NCI-H1417 (cell line): Measurements from ENCODE around the gene TTPAL.

ENCODE experiments used
- DNase-seq, 3 experiments: peaks; one replicate each; lab custom pipeline; 2025; lab: John Stamatoyannopoulos, UW

TTPAL gene

DNA sequence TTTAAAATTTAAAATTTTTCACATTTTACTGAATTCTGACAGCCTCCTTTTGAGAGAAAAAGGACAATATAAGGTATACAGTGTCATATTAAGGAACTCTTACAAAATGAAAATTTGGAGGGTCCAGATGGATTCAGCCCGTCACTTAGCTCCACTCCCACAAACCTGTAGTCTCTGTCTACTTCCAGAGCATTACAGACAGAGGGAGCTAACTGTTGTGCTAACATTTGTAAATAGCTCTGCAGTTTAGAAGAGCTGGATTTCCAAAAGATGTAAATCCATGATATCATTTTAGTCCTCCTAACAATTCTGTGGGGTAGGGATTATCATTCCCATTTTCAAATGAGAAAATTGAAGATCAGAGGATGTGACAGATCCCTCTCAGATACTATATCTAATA is 62.3 kb downstream of the TTPAL start:
- DNase-seq: no peak

DNA sequence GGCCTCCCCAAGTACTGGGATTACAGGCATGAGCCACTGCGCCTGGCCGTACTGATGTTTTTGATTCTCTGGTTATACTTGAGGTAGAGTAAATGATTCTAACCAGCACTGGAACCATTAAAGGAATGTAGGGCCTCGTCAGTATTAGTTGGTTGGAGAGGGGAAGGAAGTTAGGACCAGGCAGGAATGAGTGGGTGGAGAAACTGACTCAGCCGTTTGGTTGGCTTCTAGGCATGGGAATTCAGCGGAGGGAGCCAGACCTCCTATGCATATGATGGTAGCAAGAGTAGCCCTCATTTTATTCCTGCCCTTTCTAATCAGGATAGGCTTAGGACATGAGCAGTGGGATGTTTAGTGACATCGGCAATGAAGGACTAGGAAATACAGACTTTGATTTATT is 65.2 kb downstream of the TTPAL start:
- DNase-seq: no peak

DNA sequence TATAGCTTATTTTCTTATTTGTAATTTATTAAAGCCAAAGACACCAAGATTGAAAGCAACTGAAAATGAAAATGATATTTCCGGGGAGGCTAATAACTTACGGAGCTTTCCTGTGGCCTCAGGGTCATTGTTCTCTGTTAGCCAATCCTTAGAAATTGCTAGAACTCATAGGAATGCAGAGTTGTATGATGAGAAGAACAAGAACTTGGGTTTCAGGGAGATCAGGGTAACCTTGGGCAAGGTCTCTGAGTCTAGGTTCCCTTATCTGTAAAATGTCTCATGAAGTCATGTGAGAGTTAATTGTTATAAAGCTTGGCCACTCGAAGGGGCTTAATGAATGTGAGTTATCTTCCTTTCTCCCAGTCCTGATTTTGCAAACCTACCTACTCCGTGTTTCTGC is 66.3 kb downstream of the TTPAL start:
- DNase-seq: no peak

DNA sequence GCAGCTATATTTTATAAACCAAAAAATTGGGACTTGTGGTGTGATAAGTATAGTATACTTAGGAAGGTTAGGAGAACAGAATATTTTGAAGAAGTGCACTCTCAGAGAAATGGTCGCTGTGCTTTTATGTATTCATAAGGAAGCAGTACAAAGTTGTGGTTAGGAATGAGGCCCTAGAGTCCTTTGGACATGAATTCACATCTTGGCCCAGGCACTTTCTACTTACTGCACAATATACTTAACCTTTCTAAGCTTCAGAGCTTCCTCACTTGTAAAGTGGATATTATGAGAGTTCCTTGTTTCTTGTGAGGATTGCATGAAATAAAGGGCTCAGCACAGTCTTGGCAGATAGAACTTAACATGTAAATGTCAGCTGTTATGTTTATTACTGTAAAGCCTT is 67.2 kb downstream of the TTPAL start:
- DNase-seq: no peak

DNA sequence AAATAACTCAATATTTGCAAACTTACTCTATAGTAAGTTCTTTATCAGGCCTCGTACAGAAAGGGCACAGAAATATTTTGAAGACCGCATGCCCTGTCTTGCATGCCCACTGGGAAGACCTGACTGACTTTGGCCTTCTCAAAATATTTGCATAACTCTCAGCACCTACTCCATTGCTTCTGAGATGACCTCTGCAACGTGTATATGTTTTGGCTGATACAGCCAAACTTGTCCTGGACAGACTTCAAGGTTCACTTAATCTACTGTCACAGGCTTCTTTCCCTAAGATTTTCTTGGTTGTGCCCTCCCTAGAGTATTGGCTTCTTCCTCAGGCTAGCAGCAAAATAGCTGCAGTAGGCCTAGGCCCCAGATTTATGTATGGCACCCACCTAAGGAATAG is 67.7 kb downstream of the TTPAL start:
- DNase-seq: no peak
